Muscle of leg (tissue), 11 donors: ENCODE results near the gene TBC1D22A. TPM values are rescaled to one million over a fixed set of nuclear protein-coding genes. Genes with fewer than 3 reads are reported as not detected.
A peak's percentile ranks its signal among the peaks of the same experiment; 100 is the strongest.

Experiments
- DNase-seq: peaks from one replicate; pipeline ENCODE4 v3.0.0; 2013
- H3K27ac ChIP-seq: one replicate; pipeline ENCODE4 v1.5.1; 2013; ENCODE audit warnings: mild to moderate bottlenecking, low read length, control low read depth
- H3K27me3 ChIP-seq: one replicate; pipeline ENCODE4 v1.6.1; 2013; ENCODE audit warnings: low read length; ENCODE audit not compliant: control insufficient read depth, insufficient read depth
- H3K36me3 ChIP-seq: one replicate; pipeline ENCODE4 v1.6.1; 2013; ENCODE audit warnings: low read length; ENCODE audit not compliant: control insufficient read depth, insufficient read depth
- H3K4me1 ChIP-seq: one replicate; pipeline ENCODE4 v1.6.1; 2013; ENCODE audit warnings: low read length; ENCODE audit not compliant: control insufficient read depth, insufficient read depth
- H3K4me3 ChIP-seq: one replicate; pipeline ENCODE4 v1.5.1; 2013; ENCODE audit warnings: low read length, control low read depth
- H3K9me3 ChIP-seq: replicated peaks from 2 replicates; pipeline ENCODE4 v1.6.1; 2013; ENCODE audit warnings: low read depth, low read length; ENCODE audit not compliant: control insufficient read depth
- WGBS: methylation state at CpG from one replicate; pipeline ENCODE4 v1.1.5; 2013; ENCODE audit warnings: missing lambda C conversion rate; ENCODE audit not compliant: insufficient coverage; 5-methylcytosine and 5-hydroxymethylcytosine counted together
- polyA plus RNA-seq, 8 donors: library from polyadenylated mRNA; unstranded; fragments of 120-200 nt; gene quantifications; one replicate each; pipeline versions ENCODE4 v1.2.1 to v1.2.3, GENCODE V29; 2013; ENCODE audit warnings: inconsistent platforms in 1 of 8, low replicate concordance in 1 of 8; ENCODE audit not compliant: insufficient read length in 8 of 8, insufficient read depth in 1 of 8
- total RNA-seq: library from RNA; stranded (reverse); fragments of 120-200 nt; gene quantifications from one replicate; pipeline ENCODE4 v1.2.4, GENCODE V29; 2013

The TBC1D22A gene
- total and polyA plus RNA-seq, 9 donors = 8.0 to 16.9 (median 15.6) TPM

GRCh38 chr22:46864314-46865051, 102.0 kb downstream of the TBC1D22A start:
- Histone ChIP-seq H3K4me1 (no peaks in the 10 kb centered on the region), H3K36me3 (no peaks in the 10 kb centered on the region), H3K9me3 (no peaks in the 10 kb centered on the region), H3K4me3 (no peak overlapping the region), H3K27me3 (no peaks in the 10 kb centered on the region), H3K27ac (no peak overlapping the region)
- DNase-seq = no peak
- WGBS = 96% methylated on average over 7 of the region's 10 CpGs

DNA sequence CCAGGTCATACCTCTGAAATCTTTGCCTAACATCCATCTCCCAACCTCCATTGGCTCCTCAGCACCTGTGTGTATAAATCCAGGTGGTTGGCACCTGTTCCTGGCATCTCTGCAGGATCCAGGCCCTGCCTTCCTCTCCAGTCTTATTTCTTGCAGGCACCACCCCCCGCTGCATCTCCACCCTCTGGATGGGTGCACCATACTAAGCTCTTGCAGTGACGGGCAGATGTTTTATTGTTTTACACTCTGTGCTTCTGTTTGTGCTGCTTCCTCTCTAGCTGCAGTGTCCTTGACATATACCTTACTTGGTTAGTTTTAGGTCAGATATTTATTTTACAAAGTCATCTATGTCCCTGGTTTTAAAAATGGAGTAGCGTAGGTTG, 102.6 kb downstream of the TBC1D22A start:
- Histone ChIP-seq H3K4me3 (no peak overlapping the region), H3K9me3 (no peaks in the 10 kb centered on the region), H3K4me1 (no peaks in the 10 kb centered on the region), H3K36me3 (no peaks in the 10 kb centered on the region), H3K27ac (no peak overlapping the region), H3K27me3 (no peaks in the 10 kb centered on the region)
- no peak for DNase-seq
- WGBS = 90% methylated on average over 2 of the region's 3 CpGs

DNA sequence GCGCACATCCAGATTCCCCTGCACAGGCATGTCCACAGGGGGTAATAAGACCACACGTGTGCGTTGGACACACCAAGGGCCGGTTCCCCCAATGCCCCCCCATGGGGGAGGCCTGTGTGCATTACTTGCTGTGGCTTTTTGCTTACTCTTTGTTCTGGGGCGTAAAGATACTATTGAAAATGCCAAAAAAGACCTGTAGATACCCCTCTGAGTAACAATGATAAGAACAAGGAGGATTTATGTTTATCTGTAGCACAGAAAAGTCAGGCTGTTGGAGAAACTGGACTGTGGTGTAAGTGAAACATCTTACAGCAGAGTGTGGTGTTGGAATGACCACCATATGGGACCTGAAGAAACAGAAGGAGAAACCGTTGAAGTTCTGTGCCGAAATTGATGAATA, 103.2 kb downstream of the TBC1D22A start:
- no CpG with 5 or more reads among the region's 7 CpGs for whole genome bisulfite sequencing
- H3K9me3 ChIP-seq = peaks cover 2% of the 10 kb centered on the region
- no peaks in the 10 kb centered on the region for H3K4me1 ChIP-seq
- no peaks in the 10 kb centered on the region for H3K27me3 ChIP-seq
- H3K27ac ChIP-seq = no peak overlapping the region
- no peaks in the 10 kb centered on the region for H3K36me3 ChIP-seq
- no peak for DNase-seq
- H3K4me3 ChIP-seq = no peak overlapping the region

DNA sequence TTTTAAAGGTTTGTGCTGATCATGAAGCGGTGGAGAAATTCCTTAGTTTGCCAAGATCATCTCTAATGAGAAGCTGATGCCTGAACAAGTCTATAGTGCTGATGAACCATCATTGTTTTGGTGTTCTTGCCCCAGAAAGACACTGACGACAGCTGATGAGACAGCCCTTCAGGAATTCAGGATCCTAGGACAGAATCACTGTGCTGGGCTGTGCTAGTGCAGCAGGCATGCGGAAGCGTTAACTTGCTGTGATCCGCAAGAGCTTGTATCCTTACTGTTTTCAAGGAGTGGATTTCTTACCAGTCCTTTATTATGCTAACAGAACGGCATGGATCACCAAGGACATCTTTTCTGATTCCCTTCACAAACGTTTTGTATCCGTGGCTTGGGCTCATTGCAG, 104.1 kb downstream of the TBC1D22A start:
- 70% methylated on average over 8 of the region's 8 CpGs for WGBS
- Histone ChIP-seq H3K36me3 (no peaks in the 10 kb centered on the region), H3K27ac (no peak overlapping the region), H3K27me3 (no peaks in the 10 kb centered on the region), H3K4me1 (no peaks in the 10 kb centered on the region), H3K9me3 (peaks cover 7% of the 10 kb centered on the region), H3K4me3 (no peak overlapping the region)
- no peak for DNase-seq

DNA sequence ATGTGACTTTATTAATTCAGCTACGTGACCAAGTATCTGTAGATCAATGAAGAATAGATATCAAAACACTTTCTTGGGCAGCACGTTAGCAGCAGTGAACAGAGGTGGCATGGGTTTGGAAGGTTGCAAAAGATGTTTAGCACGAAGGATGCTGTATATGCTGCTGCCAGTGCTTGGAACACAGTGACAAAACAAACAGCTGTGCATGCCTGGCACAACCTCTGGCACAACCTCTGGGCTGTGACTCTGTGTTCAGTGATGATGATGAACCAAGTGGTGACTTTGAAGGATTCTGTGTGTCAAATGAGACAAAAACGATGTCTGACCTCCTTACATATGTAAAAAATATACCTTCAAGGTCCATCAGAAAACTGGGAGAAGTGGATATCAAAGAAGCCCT, 104.7 kb downstream of the TBC1D22A start:
- no peak overlapping the region for H3K27ac ChIP-seq
- no peaks in the 10 kb centered on the region for H3K27me3 ChIP-seq
- WGBS = 89% methylated on average over 1 of the region's 4 CpGs
- H3K4me3 ChIP-seq = no peak overlapping the region
- no peak for DNase-seq
- no peaks in the 10 kb centered on the region for H3K36me3 ChIP-seq
- H3K4me1 ChIP-seq = no peaks in the 10 kb centered on the region
- H3K9me3 ChIP-seq = peaks cover 9% of the 10 kb centered on the region

- Histone ChIP-seq H3K4me3 (no peak overlapping the region), H3K36me3 (no peaks in the 10 kb centered on the region), H3K9me3 (peaks cover 17% of the 10 kb centered on the region), H3K27ac (no peak overlapping the region), H3K4me1 (no peaks in the 10 kb centered on the region), H3K27me3 (no peaks in the 10 kb centered on the region)
- DNase-seq = no peak
- 81% methylated on average over 4 of the region's 5 CpGs for WGBS
Measured at GRCh38 chr22:46869329-46869728, 106.9 kb downstream of the TBC1D22A start.

DNA sequence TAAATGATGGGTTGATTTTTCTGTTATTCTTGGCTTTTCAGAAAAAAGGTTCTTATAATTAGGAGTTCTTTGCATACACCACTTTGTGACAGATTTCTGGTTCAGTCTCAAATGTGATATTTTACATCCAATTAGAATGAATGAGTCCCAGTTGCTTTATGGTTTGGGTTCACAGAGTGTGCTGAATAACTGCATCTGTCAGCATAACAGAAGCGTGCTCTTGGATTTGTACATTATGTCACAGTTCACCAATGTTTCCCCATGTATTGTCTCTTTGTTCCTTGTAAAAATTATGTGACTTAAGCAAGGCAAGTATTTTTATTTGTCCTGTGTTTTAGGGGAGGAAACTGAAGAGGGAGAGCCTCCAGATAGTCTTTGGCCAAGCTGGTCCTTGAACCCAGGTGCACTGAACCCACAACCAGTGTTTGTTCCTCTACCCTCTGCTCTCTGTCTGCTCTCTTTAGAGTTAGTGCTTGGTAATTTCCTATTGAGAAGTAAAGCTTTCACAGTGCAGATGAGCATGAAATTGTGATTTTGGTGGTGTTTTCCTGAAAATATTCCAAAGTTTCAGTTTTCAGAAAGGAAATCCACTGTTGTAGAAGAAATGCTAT, 107.5 kb downstream of the TBC1D22A start:
- Histone ChIP-seq H3K4me3 (no peak overlapping the region), H3K27me3 (no peaks in the 10 kb centered on the region), H3K36me3 (no peaks in the 10 kb centered on the region), H3K27ac (no peak overlapping the region), H3K4me1 (no peaks in the 10 kb centered on the region), H3K9me3 (peaks cover 17% of the 10 kb centered on the region)
- no CpG with 5 or more reads among the region's 1 CpG for WGBS
- peak; percentile 31 for DNase-seq

DNA sequence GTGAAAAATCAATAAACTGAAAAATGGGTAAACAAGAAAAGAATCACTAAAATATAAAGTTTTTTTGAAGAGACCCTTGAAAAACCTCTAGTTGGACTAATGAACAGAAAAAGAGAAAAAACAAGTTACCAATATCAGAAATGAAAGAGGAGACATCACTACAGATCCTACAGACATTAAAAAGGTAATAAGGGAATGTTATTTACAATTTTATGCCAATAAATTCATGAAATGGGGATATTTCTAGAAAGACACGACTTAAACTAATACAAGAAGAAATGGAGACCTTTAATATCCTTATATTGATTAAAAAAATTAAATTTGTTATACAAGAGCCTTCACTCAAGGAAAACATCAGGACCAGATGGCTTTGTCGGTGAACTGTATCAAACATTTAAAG, 109.4 kb downstream of the TBC1D22A start:
- Histone ChIP-seq H3K4me3 (no peak overlapping the region), H3K27me3 (no peaks in the 10 kb centered on the region), H3K9me3 (peaks cover 17% of the 10 kb centered on the region), H3K4me1 (no peaks in the 10 kb centered on the region), H3K27ac (no peak overlapping the region), H3K36me3 (no peaks in the 10 kb centered on the region)
- DNase-seq = no peak
- WGBS = no CpG with 5 or more reads among the region's 2 CpGs

GRCh38 chr22:46875089-46875488, 112.6 kb downstream of the TBC1D22A start:
- WGBS = 80% methylated on average over 1 of the region's 4 CpGs
- Histone ChIP-seq H3K4me1 (no peaks in the 10 kb centered on the region), H3K9me3 (peaks cover 17% of the 10 kb centered on the region), H3K27ac (no peak overlapping the region), H3K36me3 (peaks cover 2% of the 10 kb centered on the region), H3K27me3 (no peaks in the 10 kb centered on the region), H3K4me3 (no peak overlapping the region)
- no peak for DNase-seq

DNA sequence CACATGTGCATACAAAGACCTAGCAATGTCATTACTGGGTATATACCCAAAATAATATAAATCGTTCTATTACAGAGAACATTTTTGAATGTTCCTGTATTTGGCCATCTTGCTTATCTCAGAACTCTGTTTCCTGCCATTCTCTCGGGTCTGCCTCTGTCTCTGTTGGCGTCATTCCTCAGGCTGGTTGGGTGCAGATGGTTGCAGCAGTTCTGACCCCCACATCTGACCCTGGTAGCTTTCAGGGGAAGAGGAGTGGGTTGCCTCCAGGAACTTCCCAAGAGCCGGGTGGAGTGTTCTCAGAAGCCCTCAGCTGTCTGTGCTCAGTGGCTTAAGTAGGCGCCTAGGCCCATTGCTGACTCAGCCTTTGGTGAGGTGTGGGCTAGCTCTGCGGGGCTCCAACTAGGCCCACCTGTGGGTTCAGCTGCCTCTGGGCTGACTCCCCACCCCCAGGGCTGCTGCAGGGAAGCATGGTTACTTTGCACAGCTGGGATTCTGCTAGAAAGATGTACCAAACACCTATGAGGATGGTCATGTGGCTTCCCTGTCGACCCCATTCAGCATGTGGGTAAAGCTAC, 114.0 kb downstream of the TBC1D22A start:
- no peaks in the 10 kb centered on the region for H3K27me3 ChIP-seq
- 77% methylated on average over 5 of the region's 7 CpGs for WGBS
- no peak for DNase-seq
- H3K9me3 ChIP-seq = peaks cover 10% of the 10 kb centered on the region
- no peak overlapping the region for H3K4me3 ChIP-seq
- H3K4me1 ChIP-seq = no peaks in the 10 kb centered on the region
- no peak overlapping the region for H3K27ac ChIP-seq
- peaks cover 2% of the 10 kb centered on the region for H3K36me3 ChIP-seq
